ENCODE results near the gene ERMARD. TPM values are rescaled to one million over a fixed set of nuclear protein-coding genes. Genes with fewer than 3 reads are reported as not detected.

Gene ERMARD
- total RNA-seq, 1 experiment from 2014 or later, result 17.7 TPM

DNA sequence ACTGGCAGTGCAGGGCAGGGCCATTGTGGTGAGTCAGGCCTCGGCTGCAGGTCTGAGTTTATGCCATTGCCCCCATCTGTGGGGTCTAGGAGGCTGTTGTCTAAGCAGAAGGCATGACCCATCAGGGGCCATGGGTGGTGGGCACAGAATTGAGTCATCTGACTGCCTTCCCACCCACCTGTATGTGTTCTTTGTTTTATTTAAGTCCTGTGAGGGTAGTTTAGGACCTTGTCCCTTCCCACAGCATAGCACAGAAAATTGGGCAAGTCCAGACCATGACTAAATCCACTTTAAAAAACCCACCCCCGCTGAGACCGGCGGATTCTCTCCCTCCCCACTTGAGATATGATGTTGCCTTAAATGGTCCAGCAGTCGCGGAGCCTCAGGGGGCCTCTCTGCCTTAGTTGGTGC, 40.3 kb downstream of the ERMARD start (continued):
- TF ChIP-seq, protein P1, sequence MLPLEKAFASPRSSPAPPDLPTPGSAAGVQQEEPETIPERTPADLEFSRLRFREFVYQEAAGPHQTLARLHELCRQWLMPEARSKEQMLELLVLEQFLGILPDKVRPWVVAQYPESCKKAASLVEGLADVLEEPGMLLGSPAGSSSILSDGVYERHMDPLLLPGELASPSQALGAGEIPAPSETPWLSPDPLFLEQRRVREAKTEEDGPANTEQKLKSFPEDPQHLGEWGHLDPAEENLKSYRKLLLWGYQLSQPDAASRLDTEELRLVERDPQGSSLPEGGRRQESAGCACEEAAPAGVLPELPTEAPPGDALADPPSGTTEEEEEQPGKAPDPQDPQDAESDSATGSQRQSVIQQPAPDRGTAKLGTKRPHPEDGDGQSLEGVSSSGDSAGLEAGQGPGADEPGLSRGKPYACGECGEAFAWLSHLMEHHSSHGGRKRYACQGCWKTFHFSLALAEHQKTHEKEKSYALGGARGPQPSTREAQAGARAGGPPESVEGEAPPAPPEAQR (CRISPR knock-in tag; IDR thresholded peaks at IDR 0.05), result no peak
- no peak for TF ChIP-seq FOXJ3 (CRISPR knock-in tag; IDR thresholded peaks at IDR 0.05; ENCODE audit: borderline replicate concordance)
- no peak for TF ChIP-seq PREB (CRISPR knock-in tag; IDR thresholded peaks at IDR 0.05; ENCODE audit: borderline replicate concordance)
- TF ChIP-seq, protein P2, sequence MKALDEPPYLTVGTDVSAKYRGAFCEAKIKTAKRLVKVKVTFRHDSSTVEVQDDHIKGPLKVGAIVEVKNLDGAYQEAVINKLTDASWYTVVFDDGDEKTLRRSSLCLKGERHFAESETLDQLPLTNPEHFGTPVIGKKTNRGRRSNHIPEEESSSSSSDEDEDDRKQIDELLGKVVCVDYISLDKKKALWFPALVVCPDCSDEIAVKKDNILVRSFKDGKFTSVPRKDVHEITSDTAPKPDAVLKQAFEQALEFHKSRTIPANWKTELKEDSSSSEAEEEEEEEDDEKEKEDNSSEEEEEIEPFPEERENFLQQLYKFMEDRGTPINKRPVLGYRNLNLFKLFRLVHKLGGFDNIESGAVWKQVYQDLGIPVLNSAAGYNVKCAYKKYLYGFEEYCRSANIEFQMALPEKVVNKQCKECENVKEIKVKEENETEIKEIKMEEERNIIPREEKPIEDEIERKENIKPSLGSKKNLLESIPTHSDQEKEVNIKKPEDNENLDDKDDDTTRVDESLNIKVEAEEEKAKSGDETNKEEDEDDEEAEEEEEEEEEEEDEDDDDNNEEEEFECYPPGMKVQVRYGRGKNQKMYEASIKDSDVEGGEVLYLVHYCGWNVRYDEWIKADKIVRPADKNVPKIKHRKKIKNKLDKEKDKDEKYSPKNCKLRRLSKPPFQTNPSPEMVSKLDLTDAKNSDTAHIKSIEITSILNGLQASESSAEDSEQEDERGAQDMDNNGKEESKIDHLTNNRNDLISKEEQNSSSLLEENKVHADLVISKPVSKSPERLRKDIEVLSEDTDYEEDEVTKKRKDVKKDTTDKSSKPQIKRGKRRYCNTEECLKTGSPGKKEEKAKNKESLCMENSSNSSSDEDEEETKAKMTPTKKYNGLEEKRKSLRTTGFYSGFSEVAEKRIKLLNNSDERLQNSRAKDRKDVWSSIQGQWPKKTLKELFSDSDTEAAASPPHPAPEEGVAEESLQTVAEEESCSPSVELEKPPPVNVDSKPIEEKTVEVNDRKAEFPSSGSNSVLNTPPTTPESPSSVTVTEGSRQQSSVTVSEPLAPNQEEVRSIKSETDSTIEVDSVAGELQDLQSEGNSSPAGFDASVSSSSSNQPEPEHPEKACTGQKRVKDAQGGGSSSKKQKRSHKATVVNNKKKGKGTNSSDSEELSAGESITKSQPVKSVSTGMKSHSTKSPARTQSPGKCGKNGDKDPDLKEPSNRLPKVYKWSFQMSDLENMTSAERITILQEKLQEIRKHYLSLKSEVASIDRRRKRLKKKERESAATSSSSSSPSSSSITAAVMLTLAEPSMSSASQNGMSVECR (CRISPR knock-in tag; IDR thresholded peaks at IDR 0.05; ENCODE audit: borderline replicate concordance), result no peak
- TF ChIP-seq TEAD4 (CRISPR knock-in tag; IDR thresholded peaks at IDR 0.05), result no peak
- no peak for TF ChIP-seq FOXP1 (CRISPR knock-in tag; IDR thresholded peaks at IDR 0.05; ENCODE audit: borderline replicate concordance)
- TF ChIP-seq, protein P3, sequence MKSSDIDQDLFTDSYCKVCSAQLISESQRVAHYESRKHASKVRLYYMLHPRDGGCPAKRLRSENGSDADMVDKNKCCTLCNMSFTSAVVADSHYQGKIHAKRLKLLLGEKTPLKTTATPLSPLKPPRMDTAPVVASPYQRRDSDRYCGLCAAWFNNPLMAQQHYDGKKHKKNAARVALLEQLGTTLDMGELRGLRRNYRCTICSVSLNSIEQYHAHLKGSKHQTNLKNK (CRISPR knock-in tag; IDR thresholded peaks at IDR 0.05), result no peak
- no peak for TF ChIP-seq ZNF532 (CRISPR knock-in tag; IDR thresholded peaks at IDR 0.05; ENCODE audit: borderline replicate concordance)
- TF ChIP-seq ZNF263 (CRISPR knock-in tag; IDR thresholded peaks at IDR 0.05; ENCODE audit: low read depth), result no peak
- no peak for TF ChIP-seq GRHL2 (CRISPR knock-in tag; IDR thresholded peaks at IDR 0.05; ENCODE audit: insufficient replicate concordance, severe bottlenecking)
- TF ChIP-seq ATF3 (CRISPR knock-in tag; conservative IDR thresholded peaks at IDR 0.05), result no peak
- TF ChIP-seq IRF2 (CRISPR knock-in tag; IDR thresholded peaks at IDR 0.05; ENCODE audit: borderline replicate concordance, low read depth), result no peak
- no peak for TF ChIP-seq OVOL2 (CRISPR knock-in tag; IDR thresholded peaks at IDR 0.05; ENCODE audit: borderline replicate concordance)
- no peak for TF ChIP-seq PRRX2 (CRISPR knock-in tag; IDR thresholded peaks at IDR 0.05)
- no peak for TF ChIP-seq ZNF281 (CRISPR knock-in tag; IDR thresholded peaks at IDR 0.05)

All from WTC11 (cell line).